ENCODE data around the gene SLC25A47.
A peak's percentile ranks its signal among the peaks of the same experiment; 100 is the strongest.

DNA sequence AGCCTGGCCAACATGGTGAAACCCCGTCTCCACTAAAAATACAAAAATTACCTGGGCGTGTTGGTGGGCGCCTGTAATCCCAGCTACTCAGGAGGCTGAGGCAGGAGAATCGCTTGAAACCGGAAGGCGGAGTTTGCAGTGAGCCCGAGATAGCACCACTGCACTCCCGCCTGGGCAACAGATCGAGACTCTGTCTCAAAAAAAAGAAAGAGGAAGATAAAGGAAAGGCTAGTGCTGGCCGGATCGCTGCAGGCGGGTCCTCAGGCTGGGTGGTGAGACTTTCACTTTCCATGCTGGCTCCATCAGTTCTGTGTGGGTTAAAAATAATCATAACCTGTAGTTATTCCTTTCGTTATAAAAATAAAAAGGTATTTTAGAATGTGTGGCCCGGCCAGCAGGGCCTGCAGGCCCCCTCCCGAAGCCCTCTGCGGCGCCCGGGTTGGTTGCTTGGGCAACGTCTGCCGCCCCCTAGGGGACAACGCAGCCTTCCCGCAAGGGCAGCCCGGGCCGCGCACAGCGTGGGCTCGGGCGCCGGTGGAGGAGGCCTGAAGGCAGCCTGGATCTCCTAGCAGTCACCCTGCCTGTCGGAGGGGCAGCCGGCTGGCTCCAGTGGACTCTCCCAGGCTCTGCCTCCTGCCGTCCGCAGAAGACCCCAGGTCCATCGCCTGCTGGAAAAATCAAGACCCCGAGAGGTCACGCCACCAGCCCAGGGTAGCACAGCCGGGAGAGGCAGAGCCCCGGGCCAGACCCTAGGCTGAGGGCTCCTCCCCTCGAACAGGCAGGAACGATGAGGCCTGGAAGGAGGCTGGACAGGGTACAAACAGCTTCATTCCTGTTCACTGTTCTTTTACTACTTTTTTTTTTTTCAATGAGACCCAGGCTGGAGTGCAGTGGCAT, 5.0 kb upstream of the SLC25A47 start:
- TF ChIP-seq, protein P1, sequence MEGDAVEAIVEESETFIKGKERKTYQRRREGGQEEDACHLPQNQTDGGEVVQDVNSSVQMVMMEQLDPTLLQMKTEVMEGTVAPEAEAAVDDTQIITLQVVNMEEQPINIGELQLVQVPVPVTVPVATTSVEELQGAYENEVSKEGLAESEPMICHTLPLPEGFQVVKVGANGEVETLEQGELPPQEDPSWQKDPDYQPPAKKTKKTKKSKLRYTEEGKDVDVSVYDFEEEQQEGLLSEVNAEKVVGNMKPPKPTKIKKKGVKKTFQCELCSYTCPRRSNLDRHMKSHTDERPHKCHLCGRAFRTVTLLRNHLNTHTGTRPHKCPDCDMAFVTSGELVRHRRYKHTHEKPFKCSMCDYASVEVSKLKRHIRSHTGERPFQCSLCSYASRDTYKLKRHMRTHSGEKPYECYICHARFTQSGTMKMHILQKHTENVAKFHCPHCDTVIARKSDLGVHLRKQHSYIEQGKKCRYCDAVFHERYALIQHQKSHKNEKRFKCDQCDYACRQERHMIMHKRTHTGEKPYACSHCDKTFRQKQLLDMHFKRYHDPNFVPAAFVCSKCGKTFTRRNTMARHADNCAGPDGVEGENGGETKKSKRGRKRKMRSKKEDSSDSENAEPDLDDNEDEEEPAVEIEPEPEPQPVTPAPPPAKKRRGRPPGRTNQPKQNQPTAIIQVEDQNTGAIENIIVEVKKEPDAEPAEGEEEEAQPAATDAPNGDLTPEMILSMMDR (IDR thresholded peaks at IDR 0.05; ENCODE audit: borderline replicate concordance, extremely low read depth, low read length, poor library complexity, severe bottlenecking): peak; percentile 46
- no peak for TF ChIP-seq EZH2 (IDR thresholded peaks at IDR 0.05; ENCODE audit: borderline replicate concordance, low read depth, low read length, severe bottlenecking)
